Measurements from ENCODE around the gene KDM4B.

Gene KDM4B

GRCh38 chr19:5097959-5098623, 129.2 kb downstream of the KDM4B start:
- Histone ChIP-seq H3K27me3 (replicated peaks; ENCODE audit: control insufficient read depth, insufficient read depth, low read length) (no peaks in the 10 kb centered on the region), H3K9me3 (ENCODE audit: control insufficient read depth, low read length) (peaks cover 14% of the 10 kb centered on the region), H3K36me3 (ENCODE audit: control insufficient read depth, insufficient read depth, low read length, severe bottlenecking) (peaks cover 27% of the 10 kb centered on the region), H3K4me1 (ENCODE audit: control insufficient read depth, insufficient read depth, low read length) (peaks cover 4% of the 10 kb centered on the region), H3K4me3 (ENCODE audit: low read length) (no peak overlapping the region), H3K9ac (ENCODE audit: low read length) (no peak overlapping the region)
- no peak for DNase-seq (ENCODE audit: low read depth)

- H3K27me3 ChIP-seq (replicated peaks; ENCODE audit: control insufficient read depth, insufficient read depth, low read length) = no peaks in the 10 kb centered on the region
- DNase-seq (ENCODE audit: low read depth) = no peak
- peaks cover 14% of the 10 kb centered on the region for H3K9me3 ChIP-seq (ENCODE audit: control insufficient read depth, low read length)
- no peak overlapping the region for H3K9ac ChIP-seq (ENCODE audit: low read length)
- peaks cover 26% of the 10 kb centered on the region for H3K36me3 ChIP-seq (ENCODE audit: control insufficient read depth, insufficient read depth, low read length, severe bottlenecking)
- no peak overlapping the region for H3K4me3 ChIP-seq (ENCODE audit: low read length)
- H3K4me1 ChIP-seq (ENCODE audit: control insufficient read depth, insufficient read depth, low read length) = peaks cover 10% of the 10 kb centered on the region
Observed at GRCh38 chr19:5098646-5099045, 129.7 kb downstream of the KDM4B start.

GRCh38 chr19:5099701-5100221, 130.8 kb downstream of the KDM4B start:
- no peak overlapping the region for H3K4me3 ChIP-seq (ENCODE audit: low read length)
- no peak for DNase-seq (ENCODE audit: low read depth)
- peaks cover 34% of the 10 kb centered on the region for H3K36me3 ChIP-seq (ENCODE audit: control insufficient read depth, insufficient read depth, low read length, severe bottlenecking)
- H3K27me3 ChIP-seq (replicated peaks; ENCODE audit: control insufficient read depth, insufficient read depth, low read length) = no peaks in the 10 kb centered on the region
- H3K4me1 ChIP-seq (ENCODE audit: control insufficient read depth, insufficient read depth, low read length) = peaks cover 11% of the 10 kb centered on the region
- no peak overlapping the region for H3K9ac ChIP-seq (ENCODE audit: low read length)
- H3K9me3 ChIP-seq (ENCODE audit: control insufficient read depth, low read length) = peaks cover 14% of the 10 kb centered on the region

- Histone ChIP-seq H3K27me3 (replicated peaks; ENCODE audit: control insufficient read depth, insufficient read depth, low read length) (no peaks in the 10 kb centered on the region), H3K4me3 (ENCODE audit: low read length) (no peak overlapping the region), H3K9ac (ENCODE audit: low read length) (no peak overlapping the region), H3K9me3 (ENCODE audit: control insufficient read depth, low read length) (peaks cover 14% of the 10 kb centered on the region), H3K36me3 (ENCODE audit: control insufficient read depth, insufficient read depth, low read length, severe bottlenecking) (peaks cover 42% of the 10 kb centered on the region), H3K4me1 (ENCODE audit: control insufficient read depth, insufficient read depth, low read length) (peaks cover 11% of the 10 kb centered on the region)
- no peak for DNase-seq (ENCODE audit: low read depth)
Observed at GRCh38 chr19:5101871-5102270, 133.0 kb downstream of the KDM4B start.

- H3K9me3 ChIP-seq (ENCODE audit: control insufficient read depth, low read length) = peaks cover 14% of the 10 kb centered on the region
- no peak overlapping the region for H3K4me3 ChIP-seq (ENCODE audit: low read length)
- DNase-seq (ENCODE audit: low read depth) = no peak
- no peaks in the 10 kb centered on the region for H3K27me3 ChIP-seq (replicated peaks; ENCODE audit: control insufficient read depth, insufficient read depth, low read length)
- peaks cover 11% of the 10 kb centered on the region for H3K4me1 ChIP-seq (ENCODE audit: control insufficient read depth, insufficient read depth, low read length)
- H3K36me3 ChIP-seq (ENCODE audit: control insufficient read depth, insufficient read depth, low read length, severe bottlenecking) = peaks cover 45% of the 10 kb centered on the region
- H3K9ac ChIP-seq (ENCODE audit: low read length) = no peak overlapping the region
Observed at GRCh38 chr19:5102520-5102919, 133.6 kb downstream of the KDM4B start.

GRCh38 chr19:5103061-5103701, 134.3 kb downstream of the KDM4B start:
- Histone ChIP-seq H3K27me3 (replicated peaks; ENCODE audit: control insufficient read depth, insufficient read depth, low read length) (no peaks in the 10 kb centered on the region), H3K9me3 (ENCODE audit: control insufficient read depth, low read length) (peaks cover 14% of the 10 kb centered on the region), H3K9ac (ENCODE audit: low read length) (peak overlapping the region; percentile 29), H3K4me3 (ENCODE audit: low read length) (no peak overlapping the region), H3K36me3 (ENCODE audit: control insufficient read depth, insufficient read depth, low read length, severe bottlenecking) (peaks cover 45% of the 10 kb centered on the region), H3K4me1 (ENCODE audit: control insufficient read depth, insufficient read depth, low read length) (peaks cover 11% of the 10 kb centered on the region)
- no peak for DNase-seq (ENCODE audit: low read depth)

GRCh38 chr19:5103812-5104410, 135.0 kb downstream of the KDM4B start:
- H3K9me3 ChIP-seq (ENCODE audit: control insufficient read depth, low read length) = peaks cover 11% of the 10 kb centered on the region
- no peak for DNase-seq (ENCODE audit: low read depth)
- no peak overlapping the region for H3K9ac ChIP-seq (ENCODE audit: low read length)
- H3K27me3 ChIP-seq (replicated peaks; ENCODE audit: control insufficient read depth, insufficient read depth, low read length) = no peaks in the 10 kb centered on the region
- no peak overlapping the region for H3K4me3 ChIP-seq (ENCODE audit: low read length)
- peaks cover 11% of the 10 kb centered on the region for H3K4me1 ChIP-seq (ENCODE audit: control insufficient read depth, insufficient read depth, low read length)
- peaks cover 38% of the 10 kb centered on the region for H3K36me3 ChIP-seq (ENCODE audit: control insufficient read depth, insufficient read depth, low read length, severe bottlenecking)

- no peak for DNase-seq (ENCODE audit: low read depth)
- H3K4me1 ChIP-seq (ENCODE audit: control insufficient read depth, insufficient read depth, low read length) = peaks cover 11% of the 10 kb centered on the region
- H3K27me3 ChIP-seq (replicated peaks; ENCODE audit: control insufficient read depth, insufficient read depth, low read length) = no peaks in the 10 kb centered on the region
- peaks cover 32% of the 10 kb centered on the region for H3K36me3 ChIP-seq (ENCODE audit: control insufficient read depth, insufficient read depth, low read length, severe bottlenecking)
- H3K9me3 ChIP-seq (ENCODE audit: control insufficient read depth, low read length) = peaks cover 4% of the 10 kb centered on the region
- no peak overlapping the region for H3K4me3 ChIP-seq (ENCODE audit: low read length)
- H3K9ac ChIP-seq (ENCODE audit: low read length) = no peak overlapping the region
Observed at GRCh38 chr19:5104871-5105351, 136.0 kb downstream of the KDM4B start.

GRCh38 chr19:5106191-5106726, 137.3 kb downstream of the KDM4B start:
- Histone ChIP-seq H3K9ac (ENCODE audit: low read length) (no peak overlapping the region), H3K9me3 (ENCODE audit: control insufficient read depth, low read length) (no peaks in the 10 kb centered on the region), H3K27me3 (replicated peaks; ENCODE audit: control insufficient read depth, insufficient read depth, low read length) (no peaks in the 10 kb centered on the region), H3K4me1 (ENCODE audit: control insufficient read depth, insufficient read depth, low read length) (peaks cover 11% of the 10 kb centered on the region), H3K4me3 (ENCODE audit: low read length) (no peak overlapping the region), H3K36me3 (ENCODE audit: control insufficient read depth, insufficient read depth, low read length, severe bottlenecking) (peaks cover 36% of the 10 kb centered on the region)
- no peak for DNase-seq (ENCODE audit: low read depth)

- Histone ChIP-seq H3K36me3 (ENCODE audit: control insufficient read depth, insufficient read depth, low read length, severe bottlenecking) (peaks cover 43% of the 10 kb centered on the region), H3K9me3 (ENCODE audit: control insufficient read depth, low read length) (no peaks in the 10 kb centered on the region), H3K4me1 (ENCODE audit: control insufficient read depth, insufficient read depth, low read length) (peaks cover 11% of the 10 kb centered on the region), H3K27me3 (replicated peaks; ENCODE audit: control insufficient read depth, insufficient read depth, low read length) (no peaks in the 10 kb centered on the region), H3K4me3 (ENCODE audit: low read length) (no peak overlapping the region), H3K9ac (ENCODE audit: low read length) (no peak overlapping the region)
- no peak for DNase-seq (ENCODE audit: low read depth)
Observed at GRCh38 chr19:5106971-5107370, 138.1 kb downstream of the KDM4B start.

- Histone ChIP-seq H3K36me3 (ENCODE audit: control insufficient read depth, insufficient read depth, low read length, severe bottlenecking) (peaks cover 48% of the 10 kb centered on the region), H3K4me1 (ENCODE audit: control insufficient read depth, insufficient read depth, low read length) (peaks cover 11% of the 10 kb centered on the region)
- no peak for DNase-seq (ENCODE audit: low read depth)
Observed at GRCh38 chr19:5107432-5108122, 138.7 kb downstream of the KDM4B start.

More at GRCh38 chr19:5107432-5108122, 138.7 kb downstream of the KDM4B start:
- no peaks in the 10 kb centered on the region for H3K27me3 ChIP-seq (replicated peaks; ENCODE audit: control insufficient read depth, insufficient read depth, low read length)
- no peak overlapping the region for H3K9ac ChIP-seq (ENCODE audit: low read length)
- H3K4me3 ChIP-seq (ENCODE audit: low read length) = no peak overlapping the region
- no peaks in the 10 kb centered on the region for H3K9me3 ChIP-seq (ENCODE audit: control insufficient read depth, low read length)

Measured in adipocyte (in vitro differentiated cells).